ENCODE measurements around the gene LMO1. TPM values are rescaled to one million over a fixed set of nuclear protein-coding genes. Genes with fewer than 3 reads are reported as not detected.

The LMO1 gene
- total RNA-seq, 2 donors from 2014 or later, result not detected

GRCh38 chr11:8309311-8309710, 45.6 kb upstream of the LMO1 start:
- DNase-seq (ENCODE audit: low spot score), result no peak
- Histone ChIP-seq H3K36me3 (no peaks in the 10 kb centered on the region), H3K27ac (no peak overlapping the region), H3K9me3 (no peaks in the 10 kb centered on the region), H3K4me3 (no peak overlapping the region), H3K4me1 (replicated peaks) (no peaks in the 10 kb centered on the region), H3K27me3 (replicated peaks; ENCODE audit: insufficient read depth) (peaks cover 3% of the 10 kb centered on the region)
- TF ChIP-seq POLR2A (IDR thresholded peaks at IDR 0.05) (no peak), POLR2AphosphoS5 (IDR thresholded peaks at IDR 0.05) (no peak), CTCF (IDR thresholded peaks at IDR 0.05) (no peak)
- 91% methylated on average over 9 of the region's 9 CpGs for WGBS
- intact Hi-C loops (cut with DNase I), result no loop called here

GRCh38 chr11:8307601-8308000, 43.9 kb upstream of the LMO1 start:
- WGBS, result 89% methylated on average over 8 of the region's 8 CpGs
- no peak overlapping the region for H3K27ac ChIP-seq
- H3K9me3 ChIP-seq, result no peaks in the 10 kb centered on the region
- H3K36me3 ChIP-seq, result no peaks in the 10 kb centered on the region
- no peak for DNase-seq (ENCODE audit: low spot score)
- H3K4me1 ChIP-seq (replicated peaks), result no peaks in the 10 kb centered on the region
- no peak overlapping the region for H3K4me3 ChIP-seq
- TF ChIP-seq CTCF (IDR thresholded peaks at IDR 0.05) (no peak), POLR2A (IDR thresholded peaks at IDR 0.05) (no peak), POLR2AphosphoS5 (IDR thresholded peaks at IDR 0.05) (no peak)
- no peaks in the 10 kb centered on the region for H3K27me3 ChIP-seq (replicated peaks; ENCODE audit: insufficient read depth)
- intact Hi-C loops (cut with DNase I), result no loop called here

- WGBS, result 93% methylated on average over 2 of the region's 2 CpGs
- TF ChIP-seq POLR2AphosphoS5 (IDR thresholded peaks at IDR 0.05), result no peak
- TF ChIP-seq CTCF (IDR thresholded peaks at IDR 0.05), result no peak
- no peak for TF ChIP-seq POLR2A (IDR thresholded peaks at IDR 0.05)
Measured at GRCh38 chr11:8301622-8302021, 37.9 kb upstream of the LMO1 start.

GRCh38 chr11:8298801-8299786, 35.4 kb upstream of the LMO1 start:
- H3K27ac ChIP-seq, result no peak overlapping the region
- H3K4me1 ChIP-seq (replicated peaks), result no peaks in the 10 kb centered on the region
- WGBS, result 82% methylated on average over 13 of the region's 13 CpGs
- H3K27me3 ChIP-seq (replicated peaks; ENCODE audit: insufficient read depth), result no peaks in the 10 kb centered on the region
- no peak for DNase-seq (ENCODE audit: low spot score)
- no peaks in the 10 kb centered on the region for H3K9me3 ChIP-seq
- intact Hi-C loops (cut with DNase I), result no loop called here
- TF ChIP-seq POLR2AphosphoS5 (IDR thresholded peaks at IDR 0.05) (no peak), CTCF (IDR thresholded peaks at IDR 0.05) (no peak), POLR2A (IDR thresholded peaks at IDR 0.05) (no peak)
- no peaks in the 10 kb centered on the region for H3K36me3 ChIP-seq
- H3K4me3 ChIP-seq, result no peak overlapping the region

More at GRCh38 chr11:8301622-8302021, 37.9 kb upstream of the LMO1 start:
- no peak overlapping the region for H3K4me3 ChIP-seq
- intact Hi-C loops (cut with DNase I), result no loop called here
- H3K9me3 ChIP-seq, result no peaks in the 10 kb centered on the region
- no peaks in the 10 kb centered on the region for H3K4me1 ChIP-seq (replicated peaks)
- no peak for DNase-seq (ENCODE audit: low spot score)
- H3K27me3 ChIP-seq (replicated peaks; ENCODE audit: insufficient read depth), result no peaks in the 10 kb centered on the region
- no peaks in the 10 kb centered on the region for H3K36me3 ChIP-seq
- H3K27ac ChIP-seq, result no peak overlapping the region

All from prostate gland (tissue), 2 donors.